Ureter (tissue), 1 donor: ENCODE measurements around the gene JKAMP. TPM values are rescaled to one million over a fixed set of nuclear protein-coding genes. Genes with fewer than 3 reads are reported as not detected.
"Not testable (repeated sequence)": the region's sequence is repeated elsewhere in the genome, so short reads cannot be mapped to it uniquely, and the experiment has no call there.

Source experiments
- DNase-seq: peaks from one replicate; pipeline ENCODE4 v3.0.0-alpha.2; 2020; ENCODE audit warnings: low spot score
- total RNA-seq: library from RNA; stranded (reverse); gene quantifications from one replicate; pipeline ENCODE4 v1.2.4, GENCODE V29; 2023
- donor health status: DM: yes; HTN: yes; CAD: no.

The JKAMP gene, protein sequence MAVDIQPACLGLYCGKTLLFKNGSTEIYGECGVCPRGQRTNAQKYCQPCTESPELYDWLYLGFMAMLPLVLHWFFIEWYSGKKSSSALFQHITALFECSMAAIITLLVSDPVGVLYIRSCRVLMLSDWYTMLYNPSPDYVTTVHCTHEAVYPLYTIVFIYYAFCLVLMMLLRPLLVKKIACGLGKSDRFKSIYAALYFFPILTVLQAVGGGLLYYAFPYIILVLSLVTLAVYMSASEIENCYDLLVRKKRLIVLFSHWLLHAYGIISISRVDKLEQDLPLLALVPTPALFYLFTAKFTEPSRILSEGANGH
- total RNA-seq, result 29.5 TPM

DNA sequence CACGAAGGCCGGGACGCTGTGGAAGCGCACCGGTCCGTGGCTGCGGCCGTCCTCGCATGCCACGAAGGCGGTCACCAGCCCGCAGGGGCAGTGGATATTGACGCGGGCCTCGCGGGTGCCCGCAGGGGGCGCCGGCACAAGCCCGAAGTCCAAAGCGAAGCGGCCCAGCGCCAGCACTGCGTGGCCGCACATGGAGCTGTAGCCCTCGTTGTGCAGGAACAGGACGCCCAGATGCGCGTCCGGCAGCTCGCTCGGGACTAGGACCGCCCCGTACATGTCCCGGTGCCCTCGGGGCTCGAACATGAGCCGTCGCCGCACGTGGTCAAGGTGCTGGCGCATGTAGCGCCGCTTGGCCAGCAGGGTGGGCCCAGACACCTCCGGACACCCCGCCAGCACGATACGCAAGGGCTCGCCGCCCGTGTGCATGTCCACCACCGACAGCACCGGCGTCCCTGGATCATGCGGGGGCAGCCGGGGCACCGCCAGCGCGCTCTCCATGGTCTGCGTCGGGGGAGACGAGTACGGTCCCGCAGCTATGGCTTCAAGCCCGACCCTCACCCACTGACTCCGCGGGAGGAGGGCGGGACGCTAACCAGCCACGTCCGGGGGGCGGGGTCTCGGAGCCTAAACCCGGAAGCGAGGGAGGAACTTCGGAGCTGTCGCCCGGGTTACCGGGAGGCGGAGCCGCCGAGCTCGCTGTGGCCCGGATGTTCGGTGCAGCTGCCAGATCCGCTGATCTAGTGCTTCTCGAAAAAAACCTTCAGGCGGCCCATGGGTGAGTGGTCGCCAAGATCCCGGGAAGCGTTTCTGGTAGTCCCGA lies at the start of gene JKAMP, which contains the start of gene L3HYPDH:
TSS of gene JKAMP (plus strand) at position 699 of the 820 bp plus-strand sequence. CDS start at position 772, 73 bp downstream.
TSS of gene L3HYPDH (minus strand) at position 590 of the 820 bp plus-strand sequence. CDS start at position 498, 92 bp downstream.
- peak; percentile 98 for DNase-seq

DNA sequence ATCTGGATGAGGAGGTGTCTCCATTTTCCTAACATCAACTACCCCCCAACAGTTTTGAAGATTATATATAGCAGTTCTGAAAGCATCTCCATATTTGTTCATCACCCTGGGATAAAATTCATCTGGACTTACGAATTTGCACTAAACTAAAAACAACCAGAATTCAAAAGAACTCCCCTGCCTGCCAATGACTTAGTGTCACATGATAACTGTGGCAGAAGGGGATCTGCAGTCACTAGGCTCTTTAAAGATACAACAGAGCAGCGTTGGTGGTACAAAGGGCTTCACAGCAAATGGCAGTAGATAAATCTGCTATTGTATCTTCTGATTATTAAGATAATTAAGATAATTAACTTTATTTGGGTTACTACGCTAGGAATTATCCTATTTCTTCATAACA lies 49.2 kb upstream of the JKAMP start:
- DNase-seq, result no peak

DNA sequence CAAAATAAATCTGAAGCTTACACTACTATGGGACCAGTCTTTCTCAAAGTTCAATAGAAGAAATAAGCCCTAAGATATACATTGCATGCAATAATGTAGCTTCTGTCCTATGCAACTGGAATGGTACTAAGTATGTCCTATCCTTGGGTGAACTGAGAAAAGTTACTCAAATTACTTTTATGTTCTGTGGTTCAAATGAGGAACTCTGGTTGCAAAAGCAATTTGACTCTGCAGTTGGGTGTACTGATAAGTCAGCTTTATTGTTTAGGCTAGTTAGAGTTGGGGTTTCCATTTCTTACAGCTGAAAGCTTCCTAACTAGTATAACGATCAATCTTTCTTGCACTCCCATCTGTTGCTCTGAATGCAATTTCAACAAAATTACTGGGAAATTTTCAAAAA lies 48.3 kb upstream of the JKAMP start:
- no peak for DNase-seq

DNA sequence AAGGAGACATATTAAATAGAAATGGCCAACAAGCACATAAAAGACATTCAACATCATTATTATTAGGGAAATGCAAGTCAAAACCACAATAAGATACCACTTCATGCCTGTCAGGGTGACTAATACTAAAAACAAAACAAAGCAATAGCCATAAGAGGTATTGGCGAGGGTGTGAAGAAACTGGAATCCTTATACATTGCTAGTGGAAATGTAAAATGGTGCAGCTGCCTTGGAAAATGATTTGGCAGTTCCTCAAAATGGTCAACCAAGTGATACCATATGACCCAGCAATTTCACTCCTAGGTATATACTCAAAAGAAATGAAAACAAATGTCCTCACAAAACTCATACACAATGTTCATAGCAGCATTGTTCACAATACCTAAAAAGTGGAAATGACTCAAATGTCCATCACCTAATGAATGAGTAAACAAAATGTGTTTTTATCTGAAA lies 46.1 kb upstream of the JKAMP start:
- no peak for DNase-seq

DNA sequence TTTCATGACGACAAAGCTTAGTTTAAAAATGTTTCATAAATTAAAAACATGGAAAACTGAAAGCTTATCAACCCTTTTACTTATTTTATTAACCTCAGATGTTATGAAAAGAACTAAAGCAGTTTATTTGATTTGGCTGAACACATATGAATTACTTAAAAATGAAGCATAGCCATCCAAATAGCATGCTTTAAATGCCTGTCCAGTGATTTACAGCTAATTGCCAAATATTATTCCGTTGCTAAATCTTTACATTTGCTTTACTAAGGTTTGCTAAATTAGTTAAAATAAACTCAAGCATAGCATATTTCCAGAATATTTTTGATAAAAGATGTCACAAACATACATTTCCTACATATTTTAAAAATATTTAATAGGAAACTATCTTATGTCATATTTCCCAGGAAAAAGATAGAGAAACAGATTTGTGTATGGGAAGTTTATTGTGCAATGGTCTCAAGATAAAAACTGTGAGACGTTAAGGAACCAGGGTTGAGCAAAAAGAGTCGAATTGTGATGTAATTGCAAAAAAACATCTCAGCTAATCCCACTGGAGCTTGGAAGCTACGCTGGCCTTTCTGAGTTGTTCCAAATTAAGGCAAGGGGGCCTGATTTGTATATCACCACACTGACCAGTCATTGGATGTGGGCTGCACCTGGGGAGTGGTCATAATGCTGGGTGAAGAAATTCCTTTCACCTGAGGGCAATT lies 44.9 kb upstream of the JKAMP start:
- no peak for DNase-seq

DNA sequence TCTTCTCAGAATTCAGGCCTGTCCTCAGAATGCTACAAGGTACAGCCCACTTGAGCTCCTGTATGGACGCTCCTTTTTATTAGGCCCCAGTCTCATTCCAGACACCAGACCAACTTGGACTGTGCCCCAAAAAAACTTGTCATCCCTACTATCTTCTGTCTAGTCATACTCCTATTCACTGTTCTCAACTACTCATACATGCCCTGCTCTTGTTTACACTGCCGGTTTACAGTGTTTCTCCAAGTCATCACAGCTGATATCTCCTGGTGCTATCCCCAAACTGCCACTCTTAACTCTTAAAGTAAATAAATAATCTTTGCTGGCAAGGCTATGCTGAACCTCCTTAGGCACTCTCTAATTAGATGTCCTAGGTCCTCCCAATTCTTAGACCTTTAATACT lies 35.6 kb upstream of the JKAMP start:
- not testable (repeated sequence) for DNase-seq

DNA sequence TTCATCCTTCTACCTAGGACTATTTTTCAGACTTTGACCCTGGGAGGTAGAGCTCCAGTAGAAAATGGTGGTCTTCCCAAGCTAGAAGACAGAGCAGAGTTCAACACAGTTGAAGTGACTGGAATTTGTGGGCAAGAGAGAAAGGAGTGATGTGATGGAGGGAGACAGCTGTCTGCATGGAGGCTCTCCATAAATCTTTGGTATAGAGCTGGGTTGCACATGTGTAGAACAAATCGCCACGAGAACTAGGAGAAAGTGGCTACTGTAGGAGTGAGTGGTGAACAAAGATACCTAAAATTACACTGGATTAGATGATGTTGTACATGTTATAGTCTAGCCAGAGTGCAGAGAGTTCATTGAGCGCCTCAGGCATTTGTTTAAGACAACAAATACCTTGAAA lies 33.6 kb upstream of the JKAMP start:
- DNase-seq, result no peak

DNA sequence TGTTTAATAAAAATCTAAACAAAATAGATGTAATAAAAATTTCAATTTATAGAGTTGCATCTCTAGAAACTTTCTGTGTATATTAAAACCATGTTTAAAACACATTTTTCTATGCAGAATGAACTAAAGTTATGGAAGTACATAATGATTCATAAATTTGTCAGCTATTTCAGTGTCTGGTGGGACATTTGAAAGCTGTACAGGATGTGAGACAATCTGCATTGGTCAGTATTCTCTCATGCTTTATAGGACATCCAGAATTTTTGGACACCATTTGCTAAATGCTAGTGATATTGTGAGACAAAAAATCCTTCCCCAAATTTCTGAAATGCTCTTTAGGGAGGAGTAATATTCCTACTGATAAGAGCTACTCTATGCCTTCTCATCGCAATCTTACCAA lies 32.5 kb upstream of the JKAMP start:
- no peak for DNase-seq

DNA sequence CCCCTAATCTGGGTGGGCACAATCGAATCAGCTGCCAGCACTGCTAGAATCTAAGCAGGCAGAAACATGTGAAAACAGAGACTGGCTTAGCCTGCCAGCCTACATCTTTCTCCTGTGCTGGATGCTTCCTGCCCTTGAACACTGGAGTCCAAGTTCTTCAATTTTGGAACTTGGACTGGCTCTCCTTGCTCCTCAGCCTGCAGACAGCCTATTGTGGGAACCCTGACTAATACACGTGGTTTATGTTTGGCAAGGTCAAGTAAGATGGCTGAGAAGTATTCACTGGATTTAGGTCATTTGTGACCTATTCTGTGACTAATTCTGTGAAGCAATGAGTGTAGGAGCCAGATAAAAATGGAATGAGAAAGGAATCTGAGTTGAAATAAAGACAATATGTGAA lies 30.2 kb upstream of the JKAMP start:
- no peak for DNase-seq

DNA sequence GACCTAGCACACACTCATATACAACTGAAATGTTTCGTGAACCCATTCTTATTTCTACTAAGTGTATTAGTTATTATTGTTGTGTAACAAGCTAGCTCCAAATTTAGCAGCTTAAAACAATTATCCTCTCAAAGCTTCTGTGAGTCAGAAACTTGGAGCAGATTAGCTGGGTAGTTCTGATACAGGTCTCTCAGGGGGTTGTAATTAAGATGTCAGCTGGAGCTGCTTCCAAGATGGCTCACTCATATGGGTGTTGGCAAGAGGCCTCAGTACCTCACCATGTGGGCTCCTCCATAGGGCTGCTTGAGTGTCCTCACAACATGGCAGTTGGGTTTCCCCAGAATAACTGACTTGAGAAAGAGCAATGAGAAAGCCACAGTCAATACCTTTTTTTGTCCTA lies 28.9 kb upstream of the JKAMP start:
- DNase-seq, result no peak

DNA sequence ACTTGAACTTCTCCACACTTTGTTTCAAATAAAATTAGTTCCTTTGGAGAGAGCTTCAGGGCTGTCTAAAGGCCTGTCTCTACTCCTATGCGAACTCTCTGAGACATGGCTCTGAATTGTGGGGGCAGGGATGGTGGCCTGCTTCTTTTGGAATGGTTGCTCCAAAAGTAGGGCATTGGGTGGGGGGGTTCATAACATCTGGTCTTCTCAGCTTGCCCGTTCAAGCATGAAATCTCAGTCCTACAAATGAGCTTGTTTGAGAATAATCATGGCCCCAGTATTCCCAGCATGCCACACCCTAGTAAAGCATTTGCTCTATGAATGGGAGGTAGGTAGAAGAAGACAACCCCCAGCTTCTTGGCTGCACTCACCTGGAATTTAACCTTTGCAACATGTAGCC lies 25.8 kb upstream of the JKAMP start:
- DNase-seq, result no peak

DNA sequence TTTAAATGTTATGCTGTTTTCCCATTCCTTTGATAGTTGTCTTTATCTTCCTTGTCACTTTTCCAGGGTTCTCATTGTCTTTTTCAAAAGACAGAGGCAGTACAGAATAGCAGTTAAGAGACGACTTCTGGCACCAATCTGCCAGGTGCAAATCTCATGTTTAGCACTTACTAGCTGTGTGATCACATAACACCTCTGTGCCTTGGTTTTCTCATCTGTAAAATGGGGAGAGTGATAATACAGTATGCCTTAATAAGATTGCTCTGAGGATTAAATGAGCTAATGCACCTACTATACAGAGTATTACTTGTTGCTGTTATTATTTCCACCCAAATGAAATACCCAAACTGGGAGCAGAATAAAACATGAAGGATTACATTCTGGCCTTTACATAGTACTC lies 23.9 kb upstream of the JKAMP start:
- DNase-seq, result no peak

DNA sequence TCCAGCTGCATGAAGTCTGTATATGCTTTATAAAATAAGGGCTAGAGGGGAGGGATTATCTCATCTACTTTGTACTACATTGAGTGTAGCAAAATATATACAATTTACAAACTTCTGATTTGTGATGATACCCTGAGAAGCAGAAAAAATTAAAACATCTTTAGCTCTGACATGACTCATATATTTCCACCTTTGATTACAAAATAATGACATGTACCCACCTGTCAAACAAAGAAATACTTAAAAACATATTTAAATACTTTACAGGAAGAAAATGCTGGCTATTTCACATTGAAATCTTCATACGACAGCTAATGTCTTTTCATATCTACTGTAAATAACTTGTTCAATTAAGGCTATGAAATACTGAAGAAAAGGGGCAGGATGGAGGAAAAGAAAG lies 22.4 kb upstream of the JKAMP start:
- DNase-seq, result no peak

DNA sequence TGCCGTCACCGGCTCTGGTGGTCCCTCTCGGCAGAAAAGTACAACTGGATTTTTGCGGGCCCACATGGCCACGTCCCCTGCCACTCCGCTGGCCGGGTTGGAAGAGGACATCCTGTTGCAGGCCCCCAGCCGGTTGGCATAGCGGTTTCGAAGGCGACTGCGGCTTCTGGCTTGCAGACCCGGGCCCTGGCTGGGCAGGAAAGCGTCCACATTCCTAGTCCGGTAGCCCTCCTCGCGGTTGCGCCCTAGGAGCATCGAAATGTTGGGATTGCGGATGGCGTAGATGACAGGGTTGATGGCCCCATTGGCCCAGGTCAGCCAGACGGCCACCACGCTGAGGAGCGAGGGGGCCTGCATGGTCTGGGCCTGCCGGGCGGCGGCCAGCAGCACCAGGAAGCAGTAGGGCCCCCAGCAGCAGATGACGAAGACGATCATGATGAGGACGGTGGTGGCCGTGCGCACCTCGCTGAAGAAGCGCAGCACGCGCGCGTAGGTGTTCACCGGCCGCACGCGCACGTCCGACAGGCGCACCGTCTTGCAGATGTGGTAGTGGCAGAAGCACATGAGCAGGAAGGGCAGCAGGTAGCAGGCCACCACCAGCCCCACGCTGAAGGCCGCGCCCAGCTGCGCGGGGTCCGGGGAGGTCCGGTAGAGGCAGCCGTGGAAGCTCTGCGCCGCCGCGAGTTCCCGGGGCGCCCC lies 20.4 kb upstream of the JKAMP start:
- no peak for DNase-seq

DNA sequence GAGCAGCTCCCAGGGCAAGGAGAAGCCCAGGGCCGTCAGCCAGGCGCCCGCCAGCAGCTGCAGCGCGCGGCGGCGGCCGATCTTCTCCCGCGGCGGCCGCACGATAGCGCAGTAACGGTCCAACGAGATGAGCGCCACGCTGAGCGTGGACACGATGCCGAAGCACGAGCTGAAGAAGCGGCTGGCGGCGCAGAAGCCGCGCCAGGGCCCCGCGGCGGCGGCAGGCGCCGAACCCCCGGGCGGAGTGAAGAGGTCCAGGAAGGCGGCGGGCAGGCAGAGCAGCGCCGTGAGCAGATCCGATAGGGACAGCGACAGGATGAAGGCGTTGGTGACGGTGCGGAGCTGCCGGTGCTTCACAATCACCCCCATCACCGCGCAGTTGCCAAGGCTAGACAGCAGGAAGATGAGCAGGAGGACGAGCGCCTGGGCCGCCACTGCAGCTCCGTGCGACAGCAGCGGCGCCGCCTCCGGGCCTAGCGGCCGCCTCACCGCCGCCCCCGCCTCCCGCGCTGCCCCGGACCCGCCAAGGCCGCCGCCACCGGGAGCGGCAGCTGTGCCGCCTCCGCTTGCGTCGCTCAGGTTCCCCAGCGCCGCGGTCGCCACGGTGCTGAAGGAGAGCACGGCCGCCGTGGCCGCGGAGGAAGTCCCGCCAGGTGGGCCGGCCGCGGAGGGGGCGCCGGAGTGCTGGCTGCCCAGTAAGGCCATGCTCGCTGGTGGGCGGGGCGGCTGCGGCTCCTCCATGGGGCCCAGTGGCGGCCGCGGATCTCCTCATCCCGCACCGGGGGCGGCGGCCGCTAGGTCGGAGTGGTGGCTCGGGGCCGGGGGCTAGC lies 19.6 kb upstream of the JKAMP start:
- peak; percentile 60 for DNase-seq

DNA sequence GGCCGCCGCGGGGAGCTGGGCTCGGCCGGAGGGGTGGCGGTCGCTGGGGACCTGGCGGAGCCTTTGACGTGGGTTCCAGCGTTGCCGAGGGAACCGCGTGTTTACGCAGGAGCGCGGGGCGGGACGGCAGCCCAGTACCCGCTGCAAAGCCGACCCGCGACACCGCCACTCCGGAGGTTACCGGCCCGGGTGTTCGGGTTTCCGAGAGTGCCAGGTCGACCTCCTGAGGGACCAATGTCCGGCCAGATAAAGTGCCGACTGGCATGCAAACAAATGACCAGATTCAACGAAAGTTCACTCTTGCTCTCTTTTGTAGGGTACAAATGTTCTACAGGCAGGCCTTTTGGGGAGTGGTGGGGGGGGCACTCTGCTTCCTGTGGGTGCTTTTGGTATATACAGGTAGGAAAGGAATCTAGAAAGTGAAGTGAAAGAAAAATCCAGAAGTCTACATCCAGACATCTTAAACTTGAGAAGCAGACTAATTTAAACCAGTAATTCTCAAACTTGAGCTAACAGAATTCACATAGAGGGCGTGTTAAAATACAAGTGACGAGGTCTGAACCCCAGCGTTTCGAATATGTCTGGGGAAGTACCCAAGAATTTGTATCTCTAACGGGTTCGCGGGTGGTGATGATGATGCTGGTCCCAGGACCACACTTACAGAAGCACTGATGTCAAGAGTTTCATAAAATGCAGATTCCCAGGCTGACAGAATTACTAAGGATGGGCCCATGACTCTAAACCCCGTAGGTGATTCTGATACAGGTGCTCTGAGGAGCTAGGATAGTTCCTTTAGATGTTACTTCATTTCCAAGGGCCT lies 18.8 kb upstream of the JKAMP start, which contains the start of gene GPR135:
TSS of gene GPR135 (minus strand) at position 65 of the 820 bp plus-strand sequence. CDS start 154 bp downstream, outside the sequence.
- peak; percentile 50 for DNase-seq

DNA sequence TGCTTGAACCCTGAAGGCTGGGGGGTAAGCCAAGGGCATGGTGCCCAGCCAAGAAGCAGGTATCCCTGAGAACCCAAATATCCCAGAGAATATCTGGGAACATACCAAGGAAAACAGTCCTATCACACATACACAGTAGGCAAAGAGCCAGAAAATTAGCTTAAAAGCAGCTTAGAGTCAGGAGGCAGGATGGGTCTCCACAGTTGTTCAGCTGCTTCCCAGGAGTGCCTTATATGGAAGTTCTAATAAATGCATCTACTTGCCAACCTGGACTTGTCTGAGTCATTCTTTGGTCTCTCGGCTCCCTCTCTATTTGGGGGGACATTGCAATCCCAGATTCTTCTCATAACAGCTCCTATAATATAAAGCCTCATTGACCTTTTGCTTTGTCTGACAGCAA lies 10.1 kb upstream of the JKAMP start:
- DNase-seq, result no peak

DNA sequence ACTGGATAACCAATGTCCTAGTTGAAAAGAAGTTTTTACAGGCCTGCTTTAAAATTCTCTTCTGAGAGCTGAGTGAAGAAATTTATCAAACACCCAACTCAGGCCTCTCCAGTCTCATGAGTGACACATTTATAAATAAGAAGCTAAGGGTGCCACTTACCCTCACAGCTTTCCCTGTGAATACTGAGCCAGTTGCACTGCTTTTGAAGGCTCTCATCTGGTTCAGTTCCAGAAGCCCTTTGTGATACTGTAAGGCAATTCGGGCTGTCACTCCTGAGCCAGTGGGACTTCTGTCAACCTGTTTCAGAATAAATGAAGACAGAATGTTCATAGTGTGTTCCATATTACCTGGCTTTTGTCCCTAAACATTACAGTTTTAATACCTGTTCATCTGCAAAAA lies 8.6 kb upstream of the JKAMP start:
- DNase-seq, result no peak

DNA sequence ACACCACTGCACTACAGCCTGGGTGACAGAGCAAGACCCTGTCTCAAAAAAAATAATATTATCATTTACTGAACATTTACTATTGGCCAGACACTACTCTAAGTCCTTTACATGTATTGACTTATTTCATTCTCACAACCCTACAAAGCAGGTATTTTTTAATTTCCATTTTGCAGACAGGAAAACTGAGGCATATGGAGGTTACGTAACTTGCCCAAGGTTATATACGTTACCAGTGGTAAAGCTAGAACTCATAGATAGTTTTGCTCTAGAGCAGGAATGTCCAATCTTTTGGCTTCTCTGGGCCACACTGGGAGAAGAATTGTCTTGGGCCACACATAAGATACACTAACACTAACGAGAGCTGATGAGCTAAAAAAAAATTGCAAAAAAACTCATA lies 5.8 kb upstream of the JKAMP start:
- no peak for DNase-seq

DNA sequence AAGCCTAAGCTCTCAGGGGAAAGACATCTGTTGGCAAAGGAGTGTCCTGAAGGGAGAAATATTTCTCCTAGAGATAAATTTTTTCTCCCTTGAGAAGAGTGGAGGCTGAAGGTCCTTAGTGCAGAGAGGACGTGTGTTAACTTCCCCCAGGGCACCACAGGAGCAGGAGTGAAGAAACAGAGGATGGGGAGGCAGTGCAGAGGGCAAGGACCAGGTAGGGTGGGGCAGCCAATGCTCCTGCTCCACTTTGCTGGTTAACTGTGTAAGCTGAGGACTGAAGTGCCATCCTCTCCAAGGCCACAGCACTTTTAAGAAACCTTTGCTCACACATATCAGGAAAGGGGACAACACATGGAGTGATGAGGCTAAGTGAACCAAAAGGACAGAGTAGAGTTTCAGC lies 4.2 kb upstream of the JKAMP start:
- DNase-seq, result no peak
